Lower leg skin (tissue), 4 donors: ENCODE measurements around the gene OMP. TPM values are rescaled to one million over a fixed set of nuclear protein-coding genes. Genes with fewer than 3 reads are reported as not detected.

Source experiments
- DNase-seq, 2 donors: peaks; one replicate each; pipeline ENCODE4 v3.0.0-alpha.2; 2019; ENCODE audit warnings: low spot score in 2 of 2
- H3K4me3 ChIP-seq: fragments of 200-600 bp; sonication (generic); 2 replicates; pipeline ENCODE4 v1.5.1; 2017; ENCODE audit warnings: mild to moderate bottlenecking, low read depth; ENCODE audit not compliant: poor library complexity, severe bottlenecking
- CTCF ChIP-seq, 3 donors: fragments of 450-650 bp; IDR thresholded peaks; one replicate each; pipeline ENCODE4 v1.5.1; 2016; ENCODE audit warnings: antibody characterized with exemption in 3 of 3, mild to moderate bottlenecking in 3 of 3, moderate library complexity in 2 of 3
- POLR2A ChIP-seq, 2 donors: fragments of 450-650 bp; IDR thresholded peaks; one replicate each; pipeline ENCODE4 v1.6.1; 2016 to 2017; ENCODE audit warnings: antibody characterized with exemption in 2 of 2, mild to moderate bottlenecking in 1 of 2, moderate library complexity in 1 of 2
- WGBS, 2 donors: methylation state at CpG; one replicate each; pipeline ENCODE4 v1.1.5; 2018; 5-methylcytosine and 5-hydroxymethylcytosine counted together
- intact Hi-C: fragments of 100-400 bp; cut with DNase I; formaldehyde crosslinking; loops from one replicate; pipeline ENCODE4 v1.15.0; 2023; ENCODE audit warnings: low total_unique reads
- total RNA-seq, 4 donors: library from RNA; depleted of rRNA; stranded (reverse); fragments of >200 nt; gene quantifications; one replicate each; pipeline ENCODE4 v1.1.0, GENCODE V29; 2016

The OMP gene
- total RNA-seq, 4 donors from 2014 or later = not detected

- intact Hi-C loops = loop anchor here (10.0 kb wide), 1 partner anchor 277 kb away; no protein-coding TSS in a partner anchor
- no peak for TF ChIP-seq POLR2A (IDR thresholded peaks at IDR 0.05)
- no peak for TF ChIP-seq CTCF (IDR thresholded peaks at IDR 0.05)
- H3K4me3 ChIP-seq = no peak overlapping the region
- 70 to 76% methylated on average over 11 of the region's 11 CpGs for WGBS, 2 donors
- peak in 1 of 2 donors; percentile 77 for DNase-seq
These were observed 20.4 kb upstream of the OMP start for GRCh38 chr11:77081976-77082836.

- 80% methylated on average over 14 to 15 of the region's 15 CpGs for WGBS, 2 donors
- intact Hi-C loops = loop anchor here (10.0 kb wide), 1 partner anchor 278 kb away; no protein-coding TSS in a partner anchor
- peak; percentile 47 to 90 for DNase-seq
- TF ChIP-seq POLR2A (IDR thresholded peaks at IDR 0.05) = no peak
- no peak overlapping the region for H3K4me3 ChIP-seq
These were observed 19.6 kb upstream of the OMP start for GRCh38 chr11:77082838-77083565.

- H3K4me3 ChIP-seq = no peak overlapping the region
- 87 to 89% methylated on average over 12 of the region's 12 CpGs for WGBS, 2 donors
- peak in 1 of 2 donors; percentile 78 for DNase-seq
- TF ChIP-seq CTCF (IDR thresholded peaks at IDR 0.05) (no peak), POLR2A (IDR thresholded peaks at IDR 0.05) (no peak)
- intact Hi-C loops = loop anchor here (10.0 kb wide), 1 partner anchor 279 kb away; no protein-coding TSS in a partner anchor
These were observed 18.9 kb upstream of the OMP start for GRCh38 chr11:77083566-77084245.

GRCh38 chr11:77084581-77085191, 18.0 kb upstream of the OMP start:
- 94 to 98% methylated on average over 19 to 25 of the region's 25 CpGs for WGBS, 2 donors
- TF ChIP-seq CTCF (IDR thresholded peaks at IDR 0.05) (no peak), POLR2A (IDR thresholded peaks at IDR 0.05) (no peak)
- peak in 1 of 2 donors; percentile 70 for DNase-seq
- H3K4me3 ChIP-seq = no peak overlapping the region
- intact Hi-C loops = loop anchor here (10.0 kb wide), 1 partner anchor 280 kb away; no protein-coding TSS in a partner anchor

- intact Hi-C loops = loop anchor here (10.0 kb wide), 1 partner anchor 281 kb away; no protein-coding TSS in a partner anchor
- H3K4me3 ChIP-seq = no peak overlapping the region
- WGBS, 2 donors = 88 to 94% methylated on average over 6 of the region's 6 CpGs
These were observed 17.0 kb upstream of the OMP start for GRCh38 chr11:77085652-77086051.

More at GRCh38 chr11:77085652-77086051, 17.0 kb upstream of the OMP start:
- peak in 1 of 2 donors; percentile 43 for DNase-seq
- TF ChIP-seq CTCF (IDR thresholded peaks at IDR 0.05) (no peak), POLR2A (IDR thresholded peaks at IDR 0.05) (no peak)
